ENCODE data around the gene LRIG1. TPM values are rescaled to one million over a fixed set of nuclear protein-coding genes. Genes with fewer than 3 reads are reported as not detected.
A peak's percentile ranks its signal among the peaks of the same experiment; 100 is the strongest.

LRIG1 gene
- total RNA-seq, 1 donor from 2014 or later: 111 TPM

GRCh38 chr3:66485291-66485968, 15.4 kb downstream of the LRIG1 start:
- Mint-ChIP-seq H3K4me1 (ENCODE audit: low read depth) (peaks cover 92% of the 10 kb centered on the region), H3K27me3 (ENCODE audit: low read depth) (no peaks in the 10 kb centered on the region), H3K9me3 (ENCODE audit: low read depth) (no peaks in the 10 kb centered on the region), H3K36me3 (ENCODE audit: low read depth) (no peaks in the 10 kb centered on the region), H3K27ac (ENCODE audit: unreplicated experiment) (peak overlapping the region; percentile 96), H3K4me3 (ENCODE audit: unreplicated experiment) (peak overlapping the region; percentile 26)
- no peak for TF ChIP-seq CTCF (IDR thresholded peaks at IDR 0.05)
- DNase-seq (ENCODE audit: low spot score): no peak

- DNase-seq (ENCODE audit: low spot score): no peak
- Mint-ChIP-seq H3K36me3 (ENCODE audit: low read depth) (no peaks in the 10 kb centered on the region), H3K4me3 (ENCODE audit: unreplicated experiment) (no peak overlapping the region), H3K4me1 (ENCODE audit: low read depth) (peaks cover 92% of the 10 kb centered on the region), H3K9me3 (ENCODE audit: low read depth) (no peaks in the 10 kb centered on the region), H3K27ac (ENCODE audit: unreplicated experiment) (peak overlapping the region; percentile 95), H3K27me3 (ENCODE audit: low read depth) (no peaks in the 10 kb centered on the region)
- no peak for TF ChIP-seq CTCF (IDR thresholded peaks at IDR 0.05)
These were observed 16.5 kb downstream of the LRIG1 start for GRCh38 chr3:66484106-66484844.

GRCh38 chr3:66483409-66483906, 17.4 kb downstream of the LRIG1 start:
- no peak for TF ChIP-seq CTCF (IDR thresholded peaks at IDR 0.05)
- DNase-seq (ENCODE audit: low spot score): no peak
- H3K4me1 Mint-ChIP-seq (ENCODE audit: low read depth): peaks cover 92% of the 10 kb centered on the region
- peak overlapping the region; percentile 22 for H3K4me3 Mint-ChIP-seq (ENCODE audit: unreplicated experiment)
- H3K36me3 Mint-ChIP-seq (ENCODE audit: low read depth): no peaks in the 10 kb centered on the region
- H3K9me3 Mint-ChIP-seq (ENCODE audit: low read depth): no peaks in the 10 kb centered on the region
- peak overlapping the region; percentile 95 for H3K27ac Mint-ChIP-seq (ENCODE audit: unreplicated experiment)
- no peaks in the 10 kb centered on the region for H3K27me3 Mint-ChIP-seq (ENCODE audit: low read depth)

- Mint-ChIP-seq H3K27me3 (ENCODE audit: low read depth) (no peaks in the 10 kb centered on the region), H3K4me3 (ENCODE audit: unreplicated experiment) (peak overlapping the region; percentile 22), H3K4me1 (ENCODE audit: low read depth) (peaks cover 94% of the 10 kb centered on the region), H3K9me3 (ENCODE audit: low read depth) (no peaks in the 10 kb centered on the region), H3K27ac (ENCODE audit: unreplicated experiment) (peak overlapping the region; percentile 95), H3K36me3 (ENCODE audit: low read depth) (no peaks in the 10 kb centered on the region)
- TF ChIP-seq CTCF (IDR thresholded peaks at IDR 0.05): no peak
- no peak for DNase-seq (ENCODE audit: low spot score)
These were observed 17.8 kb downstream of the LRIG1 start for GRCh38 chr3:66483006-66483405.

- Mint-ChIP-seq H3K27ac (ENCODE audit: unreplicated experiment) (peak overlapping the region; percentile 79), H3K4me3 (ENCODE audit: unreplicated experiment) (no peak overlapping the region), H3K36me3 (ENCODE audit: low read depth) (no peaks in the 10 kb centered on the region), H3K9me3 (ENCODE audit: low read depth) (no peaks in the 10 kb centered on the region), H3K27me3 (ENCODE audit: low read depth) (no peaks in the 10 kb centered on the region), H3K4me1 (ENCODE audit: low read depth) (peaks cover 85% of the 10 kb centered on the region)
- no peak for TF ChIP-seq CTCF (IDR thresholded peaks at IDR 0.05)
- DNase-seq (ENCODE audit: low spot score): no peak
These were observed 18.8 kb downstream of the LRIG1 start for GRCh38 chr3:66482018-66482404.
